ENCODE results near the gene RBM19. TPM values are rescaled to one million over a fixed set of nuclear protein-coding genes. Genes with fewer than 3 reads are reported as not detected.

RBM19 gene
- total and polyA plus RNA-seq, 3 donors from 2014 or later, result 28.9 to 55.4 (median 49.5) TPM

GRCh38 chr12:113991224-113992044 is 25.3 kb upstream of the RBM19 start:
- H3K36me3 ChIP-seq (ENCODE audit: low read depth, missing control alignments), result no peaks in the 10 kb centered on the region
- no peak overlapping the region for H3K4me3 ChIP-seq
- H3K4me1 ChIP-seq, result peaks cover 2% of the 10 kb centered on the region
- H3K27ac ChIP-seq, result no peak overlapping the region
- H3K9me3 ChIP-seq, result no peaks in the 10 kb centered on the region
- TF ChIP-seq CTCF (IDR thresholded peaks at IDR 0.05), result no peak
- no peak for TF ChIP-seq POLR2A (IDR thresholded peaks at IDR 0.05)
- intact Hi-C loops (cut with DNase I; ENCODE audit: low total_unique reads), result no loop called here
- no peaks in the 10 kb centered on the region for H3K27me3 ChIP-seq
- DNase-seq, result no peak
- WGBS, 2 donors, result 81 to 87% methylated on average over 6 of the region's 6 CpGs

GRCh38 chr12:113990250-113991223 is 24.4 kb upstream of the RBM19 start:
- Histone ChIP-seq H3K4me3 (no peak overlapping the region), H3K9me3 (no peaks in the 10 kb centered on the region), H3K27ac (no peak overlapping the region), H3K27me3 (no peaks in the 10 kb centered on the region), H3K4me1 (peaks cover 3% of the 10 kb centered on the region), H3K36me3 (ENCODE audit: low read depth, missing control alignments) (no peaks in the 10 kb centered on the region)
- WGBS, 2 donors, result 41 to 42% methylated on average over 10 of the region's 10 CpGs
- TF ChIP-seq POLR2A (IDR thresholded peaks at IDR 0.05) (no peak), CTCF (IDR thresholded peaks at IDR 0.05) (no peak)
- DNase-seq, result no peak
- intact Hi-C loops (cut with DNase I; ENCODE audit: low total_unique reads), result no loop called here

GRCh38 chr12:113988976-113989375 is 22.9 kb upstream of the RBM19 start:
- Histone ChIP-seq H3K4me3 (no peak overlapping the region), H3K27me3 (no peaks in the 10 kb centered on the region), H3K4me1 (peaks cover 3% of the 10 kb centered on the region), H3K36me3 (ENCODE audit: low read depth, missing control alignments) (no peaks in the 10 kb centered on the region), H3K27ac (no peak overlapping the region), H3K9me3 (no peaks in the 10 kb centered on the region)
- no peak for DNase-seq
- no peak for TF ChIP-seq CTCF (IDR thresholded peaks at IDR 0.05)
- no peak for TF ChIP-seq POLR2A (IDR thresholded peaks at IDR 0.05)
- intact Hi-C loops (cut with DNase I; ENCODE audit: low total_unique reads), result no loop called here
- 84 to 86% methylated on average over 4 of the region's 4 CpGs for WGBS, 2 donors

- no peak for DNase-seq
- Histone ChIP-seq H3K4me3 (no peak overlapping the region), H3K27me3 (no peaks in the 10 kb centered on the region), H3K4me1 (peaks cover 3% of the 10 kb centered on the region), H3K9me3 (no peaks in the 10 kb centered on the region), H3K36me3 (ENCODE audit: low read depth, missing control alignments) (no peaks in the 10 kb centered on the region), H3K27ac (no peak overlapping the region)
- 81 to 88% methylated on average over 4 of the region's 4 CpGs for WGBS, 2 donors
- no peak for TF ChIP-seq CTCF (IDR thresholded peaks at IDR 0.05)
- no peak for TF ChIP-seq POLR2A (IDR thresholded peaks at IDR 0.05)
- intact Hi-C loops (cut with DNase I; ENCODE audit: low total_unique reads), result no loop called here
Observed at GRCh38 chr12:113988064-113988451, 21.9 kb upstream of the RBM19 start.
